GM19351 (cell line): Measurements from ENCODE around the gene MYO1H.
A peak's percentile ranks its signal among the peaks of the same experiment; 100 is the strongest.
"Not testable (repeated sequence)": the region's sequence is repeated elsewhere in the genome, so short reads cannot be mapped to it uniquely, and the experiment has no call there.

ENCODE experiments used
- ATAC-seq: cut with Tn5 transposase; IDR thresholded peaks from one replicate; pipeline ENCODE4 v1.9.1; 2021; ENCODE audit warnings: mild to moderate bottlenecking, moderate library complexity; ENCODE audit not compliant: unreplicated experiment

The MYO1H gene

GRCh38 chr12:109404841-109405240 is 57.1 kb downstream of the MYO1H start:
- ATAC-seq, result not testable (repeated sequence)

- not testable (repeated sequence) for ATAC-seq
Observed at GRCh38 chr12:109406147-109406546, 58.4 kb downstream of the MYO1H start.

DNA sequence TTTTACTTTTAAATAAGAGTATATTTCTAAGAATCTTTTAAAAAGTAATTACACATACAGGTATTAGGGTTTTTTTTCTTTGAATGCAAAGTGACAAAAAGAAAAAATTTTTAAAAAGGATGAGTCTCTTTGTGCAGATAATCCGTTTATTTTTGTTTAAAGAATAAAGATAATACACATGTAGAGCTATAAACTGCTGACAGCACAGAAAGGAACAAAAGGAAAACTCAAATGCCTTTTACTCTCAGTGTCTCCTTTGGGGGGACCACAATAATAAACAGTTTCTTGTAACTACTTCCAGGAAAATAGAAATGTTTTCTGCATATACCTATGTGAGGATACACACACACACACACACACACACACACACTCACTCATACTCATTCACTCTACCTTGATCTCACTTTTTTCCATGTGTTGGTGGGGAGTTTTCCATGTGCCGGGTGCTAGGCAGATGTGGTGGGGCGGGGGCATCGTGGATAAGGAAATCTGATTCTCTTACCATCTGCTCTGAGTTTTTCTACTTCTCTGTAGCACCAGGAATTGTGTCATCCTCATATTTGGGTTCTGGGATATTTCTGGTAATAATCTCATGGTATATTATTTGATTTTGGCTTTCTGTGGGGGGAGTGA is 71.3 kb downstream of the MYO1H start:
- no peak for ATAC-seq

DNA sequence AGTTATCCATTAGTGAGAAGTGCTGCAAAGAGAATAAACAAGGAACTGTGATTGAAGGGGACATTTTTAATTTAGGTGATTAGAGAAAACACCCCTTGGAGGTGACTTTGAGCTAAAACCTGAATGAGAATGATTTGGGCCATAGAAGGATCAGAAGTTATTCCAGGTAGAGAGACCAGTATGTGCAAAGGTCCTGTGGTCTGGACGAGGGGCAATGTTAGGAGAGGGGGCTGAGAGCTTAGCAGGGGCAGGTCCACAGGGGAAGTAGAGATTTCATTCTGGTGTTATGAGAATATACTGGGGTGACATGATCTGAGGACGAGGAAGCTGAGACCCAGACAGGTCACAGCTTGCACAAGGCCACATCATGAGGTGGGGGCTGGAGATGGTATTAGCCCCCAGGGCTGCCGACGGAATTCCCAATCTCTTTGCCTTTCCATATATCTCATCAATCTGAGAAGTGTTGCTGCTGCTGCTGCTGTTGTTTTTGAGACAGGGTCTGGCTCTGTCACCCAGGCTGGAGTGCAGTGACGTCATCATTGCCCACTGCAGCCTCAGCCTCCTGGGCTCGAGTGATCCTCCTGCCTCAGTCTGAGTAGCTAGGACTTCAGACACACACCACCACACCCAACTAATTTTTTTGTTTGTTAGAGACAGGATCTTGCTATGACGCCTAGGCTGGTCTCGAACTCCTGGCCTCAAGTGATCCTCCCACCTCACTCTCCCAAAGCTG is 73.8 kb downstream of the MYO1H start:
- no peak for ATAC-seq

DNA sequence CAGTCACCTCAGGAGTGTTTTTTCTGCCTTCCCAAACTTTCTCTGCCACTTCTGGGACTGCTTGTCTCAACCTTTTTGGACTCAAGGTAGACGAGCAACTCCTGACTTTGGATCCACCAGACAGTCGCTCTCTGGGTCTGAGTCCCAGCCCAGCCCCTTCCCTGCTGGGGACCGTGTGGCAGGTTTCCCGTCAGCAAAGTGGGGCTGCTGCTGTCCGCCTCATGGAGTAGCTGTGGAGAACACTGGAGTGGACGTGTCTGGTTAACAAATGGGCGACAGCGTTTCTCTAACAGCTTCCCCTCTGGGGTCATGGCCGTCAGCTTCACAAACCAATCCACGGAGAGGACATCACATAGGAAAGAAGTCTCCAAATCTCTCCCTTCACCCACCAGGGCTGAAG is 74.6 kb downstream of the MYO1H start:
- no peak for ATAC-seq

GRCh38 chr12:109423392-109423791 is 75.7 kb downstream of the MYO1H start:
- ATAC-seq, result no peak

DNA sequence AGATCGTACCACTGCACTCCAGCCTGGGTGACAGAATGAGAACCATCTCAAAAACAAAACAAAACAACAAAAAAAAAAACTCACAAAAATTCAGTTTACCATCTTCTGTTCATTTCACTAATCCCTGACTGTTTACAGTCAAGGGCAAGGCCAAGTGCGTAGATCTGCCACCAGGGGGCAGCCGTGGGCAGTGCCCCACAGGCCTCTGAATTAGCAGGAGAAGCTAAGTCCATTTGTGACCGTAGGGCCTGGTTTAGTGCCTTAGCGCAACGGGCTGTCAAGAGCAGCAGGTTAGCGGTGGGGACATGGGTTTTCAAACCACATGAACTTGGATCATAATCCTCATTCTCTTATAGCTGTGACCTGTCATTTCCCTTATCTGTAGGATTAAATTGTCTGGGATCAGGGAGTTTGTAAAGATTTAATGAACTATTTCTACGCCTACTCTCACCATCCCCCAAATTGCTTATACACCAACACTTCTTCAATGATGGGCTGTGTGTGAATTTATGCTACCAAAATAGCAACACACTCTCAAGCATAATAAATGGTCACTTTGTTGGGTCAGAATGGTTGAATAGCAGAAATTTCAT is 80.4 kb downstream of the MYO1H start:
- peak; percentile 68 for ATAC-seq

- ATAC-seq, result not testable (repeated sequence)
Observed at GRCh38 chr12:109428804-109429203, 81.1 kb downstream of the MYO1H start.

GRCh38 chr12:109430244-109430643 is 82.5 kb downstream of the MYO1H start:
- no peak for ATAC-seq

DNA sequence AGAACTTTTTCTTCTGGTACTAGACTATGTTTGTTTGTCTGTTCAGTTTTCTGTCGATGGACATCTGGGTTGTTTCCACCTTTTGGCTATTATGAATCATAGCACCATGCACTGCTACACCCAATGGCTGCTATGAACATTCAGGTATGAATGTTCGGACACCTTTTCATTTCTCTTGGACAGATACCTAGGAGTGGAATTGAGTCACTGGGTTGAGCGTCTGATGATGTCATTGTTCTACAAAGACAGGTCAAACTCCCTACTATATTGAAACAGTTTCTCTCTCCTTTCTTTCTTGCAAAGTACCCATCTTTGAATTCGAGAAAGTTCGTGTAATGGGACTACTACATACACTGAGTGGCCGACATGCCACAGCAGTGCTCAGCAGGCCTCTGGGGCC is 84.7 kb downstream of the MYO1H start:
- no peak for ATAC-seq

GRCh38 chr12:109432842-109433304 is 85.2 kb downstream of the MYO1H start:
- ATAC-seq, result peak; percentile 47

DNA sequence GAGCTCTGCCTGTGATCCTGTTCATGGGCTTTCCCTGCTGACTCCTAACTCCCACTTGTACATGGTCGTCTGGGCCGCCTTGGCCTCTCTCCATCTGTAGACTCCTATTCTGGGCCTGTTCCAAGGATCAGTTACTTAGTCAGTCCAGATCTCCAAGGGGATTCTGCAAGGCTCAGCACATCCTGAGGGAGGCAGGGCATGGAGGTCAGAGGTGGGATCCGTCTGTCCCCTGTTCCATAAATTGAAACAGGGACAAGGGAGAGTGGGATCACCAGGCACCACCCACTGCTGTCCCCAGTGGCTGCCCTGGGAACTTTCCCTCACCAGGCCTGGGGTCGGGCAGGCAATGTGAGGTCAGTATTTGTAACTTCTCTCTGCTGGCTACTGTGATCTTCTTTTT is 85.9 kb downstream of the MYO1H start:
- no peak for ATAC-seq

DNA sequence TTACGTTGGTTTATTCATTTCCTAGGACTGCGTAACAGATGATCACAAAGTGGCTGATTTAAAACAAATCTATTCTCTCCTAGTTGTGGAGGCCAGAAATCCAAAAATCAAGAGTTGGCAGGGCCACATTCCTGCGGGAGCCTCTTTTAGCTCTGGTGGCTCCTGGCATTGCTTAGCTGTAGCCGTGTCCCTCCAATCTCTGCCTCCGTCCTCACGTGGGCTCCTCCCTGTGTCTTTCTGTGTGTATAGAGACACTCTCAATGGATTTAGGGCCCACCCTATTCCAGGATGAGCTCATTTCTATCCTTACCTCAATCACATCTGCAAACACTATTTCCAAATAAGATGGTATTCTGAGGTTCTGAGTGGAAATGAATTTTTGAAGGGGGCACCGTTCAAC is 86.9 kb downstream of the MYO1H start:
- ATAC-seq, result no peak

GRCh38 chr12:109435428-109436187 is 87.9 kb downstream of the MYO1H start:
- no peak for ATAC-seq

DNA sequence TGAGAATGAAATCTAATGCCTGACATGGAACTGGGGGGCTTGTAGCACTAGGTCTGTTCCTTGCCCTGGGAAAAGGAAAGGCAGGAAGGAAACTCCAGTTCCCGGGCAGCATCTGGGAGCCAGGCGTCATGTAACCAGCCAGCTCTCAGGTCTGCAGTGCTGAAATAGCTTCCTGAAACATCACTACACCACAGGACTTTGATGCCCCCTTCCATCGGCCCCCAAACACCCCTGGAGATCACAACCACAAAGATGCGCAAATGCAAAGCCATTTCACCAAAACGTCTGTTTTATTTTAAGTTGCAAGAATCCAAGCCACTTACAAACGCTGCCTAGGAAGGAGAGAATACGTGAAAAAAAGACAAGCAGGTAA is 88.5 kb downstream of the MYO1H start:
- ATAC-seq, result no peak

DNA sequence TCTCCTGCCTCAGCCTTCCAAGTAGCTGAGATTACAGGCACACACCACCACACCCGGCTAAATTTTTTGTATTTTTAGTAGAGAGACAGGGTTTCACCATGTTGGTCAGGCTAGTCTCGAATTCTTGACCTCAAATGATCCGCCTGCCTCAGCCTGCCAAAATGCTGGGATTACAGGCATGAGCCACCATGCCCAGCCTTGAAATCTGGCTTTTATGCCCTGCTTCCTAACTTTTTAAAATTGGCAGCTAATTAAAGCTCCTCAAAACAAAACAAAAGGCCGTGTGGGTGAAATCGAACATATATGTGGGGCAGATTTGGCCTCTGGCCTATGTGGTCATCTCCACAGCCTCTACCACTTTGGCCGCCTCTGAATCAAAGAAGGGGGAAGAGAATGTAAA is 91.5 kb downstream of the MYO1H start:
- ATAC-seq, result no peak

GRCh38 chr12:109439951-109440350 is 92.3 kb downstream of the MYO1H start:
- ATAC-seq, result not testable (repeated sequence)

DNA sequence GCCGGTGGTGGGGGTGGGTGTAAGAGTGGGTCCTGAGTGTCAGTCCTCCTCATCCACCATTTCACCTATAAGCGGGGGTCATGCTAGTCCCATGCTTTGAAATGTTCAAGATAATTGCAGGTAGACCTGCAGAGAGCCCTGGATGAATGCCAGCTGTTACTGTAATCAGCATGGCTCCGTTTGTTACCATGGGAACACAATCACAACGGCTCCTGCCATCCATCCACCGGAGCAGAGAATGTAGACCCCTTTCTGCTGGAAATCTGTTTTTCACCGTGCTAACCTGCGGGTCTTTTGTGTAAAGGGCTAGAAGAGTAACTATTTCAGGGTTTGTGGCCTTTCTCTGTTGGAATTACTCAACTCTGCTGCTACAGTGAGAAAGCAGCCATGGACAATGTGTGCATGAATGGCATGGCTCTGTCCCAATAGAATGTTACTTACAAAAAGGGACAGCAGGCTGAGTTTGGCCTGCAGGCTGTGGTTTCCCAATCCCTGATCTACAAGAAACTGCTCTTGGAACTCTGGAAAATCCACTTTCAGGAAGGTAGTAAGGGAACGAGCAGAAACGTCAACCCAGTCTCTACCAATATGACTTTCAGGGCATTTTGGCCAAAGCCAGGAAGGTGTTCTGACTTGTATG is 93.3 kb downstream of the MYO1H start:
- no peak for ATAC-seq

DNA sequence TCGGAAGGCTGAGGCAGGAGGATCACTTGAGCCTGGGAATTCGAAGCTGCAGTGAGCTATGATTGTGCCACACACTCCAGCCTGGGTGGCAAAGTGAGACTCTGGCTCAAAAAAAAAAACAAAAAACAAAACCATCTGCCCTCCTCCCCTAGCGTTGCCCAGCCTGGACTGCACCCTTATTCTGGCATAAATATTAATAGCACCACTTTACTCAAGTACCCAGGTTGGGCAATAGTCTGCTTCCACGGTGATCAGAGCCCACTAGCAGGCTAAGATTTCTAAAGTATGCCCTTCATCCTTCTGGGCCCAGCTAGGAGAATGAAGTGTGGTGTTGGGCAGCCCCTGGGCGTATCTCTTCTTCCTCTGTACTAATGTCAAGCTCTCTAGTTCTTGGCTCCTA is 96.1 kb downstream of the MYO1H start:
- ATAC-seq, result no peak

DNA sequence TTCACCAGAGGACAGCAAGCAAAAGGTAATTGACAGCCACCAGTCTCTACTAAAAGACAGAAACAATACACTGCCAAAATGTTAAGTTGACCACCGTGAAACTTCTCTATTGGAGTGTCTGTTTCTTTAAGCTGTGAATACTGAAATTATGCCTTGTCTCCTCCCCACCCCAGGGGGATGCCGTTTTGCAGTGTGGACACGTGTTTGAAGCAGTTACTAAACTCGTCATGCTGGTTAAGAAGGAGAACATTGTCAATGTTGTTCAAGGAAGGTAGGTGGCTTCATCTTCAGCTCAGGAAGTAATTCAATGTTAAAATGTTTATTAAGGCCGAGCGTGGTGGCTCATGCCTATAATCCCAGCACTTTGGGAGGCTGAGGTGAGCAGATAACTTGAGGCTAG is 96.6 kb downstream of the MYO1H start:
- no peak for ATAC-seq

DNA sequence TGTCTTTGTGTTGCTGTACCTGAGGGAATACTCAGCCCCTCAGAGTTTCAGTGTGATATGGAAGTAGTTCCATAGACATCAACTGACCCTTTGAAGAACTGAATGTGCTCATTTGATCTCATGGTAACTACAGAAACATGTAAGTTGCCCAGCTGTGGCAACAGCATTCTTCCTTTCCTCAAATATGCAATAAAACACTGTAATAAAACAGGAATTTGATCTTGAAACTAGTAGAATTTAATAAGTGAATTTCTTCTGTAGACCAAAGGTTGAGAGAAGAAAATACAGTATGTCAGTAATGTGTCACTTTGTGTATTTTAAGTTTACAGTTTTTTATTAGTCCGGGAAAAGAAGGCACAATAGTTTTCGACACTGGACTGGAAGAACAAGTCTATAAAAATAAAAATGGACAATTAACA is 97.5 kb downstream of the MYO1H start:
- ATAC-seq, result no peak
